NCI-H1105 treated with DMSO at 0.1 percent for 48 hours (cell line): ENCODE measurements around the gene LOX.
"Not testable (repeated sequence)": the region's sequence is repeated elsewhere in the genome, so short reads cannot be mapped to it uniquely, and the experiment has no call there.

Source experiments
- DNase-seq: peaks from one replicate; lab custom pipeline; 2025; lab: John Stamatoyannopoulos, UW

LOX gene

DNA sequence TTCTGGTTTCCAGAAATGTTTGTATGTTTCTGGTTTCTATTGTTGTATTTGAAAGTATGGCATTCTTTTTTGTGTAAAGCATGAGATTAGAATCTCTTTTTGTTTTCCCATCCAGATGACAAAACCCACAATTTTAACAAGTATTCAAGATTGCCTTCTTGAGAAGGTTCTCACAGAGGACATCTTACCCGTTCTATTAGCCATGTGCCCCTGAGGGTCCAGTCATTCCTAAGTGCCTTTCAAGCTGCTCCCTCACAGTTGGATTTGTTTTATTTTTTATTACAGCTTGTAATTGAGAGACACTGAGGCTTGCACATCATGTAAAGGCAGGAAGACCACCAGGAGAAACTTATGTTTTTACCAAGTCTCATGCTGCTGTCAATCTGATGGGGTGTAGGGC is 19.3 kb upstream of the LOX start:
- DNase-seq: no peak

DNA sequence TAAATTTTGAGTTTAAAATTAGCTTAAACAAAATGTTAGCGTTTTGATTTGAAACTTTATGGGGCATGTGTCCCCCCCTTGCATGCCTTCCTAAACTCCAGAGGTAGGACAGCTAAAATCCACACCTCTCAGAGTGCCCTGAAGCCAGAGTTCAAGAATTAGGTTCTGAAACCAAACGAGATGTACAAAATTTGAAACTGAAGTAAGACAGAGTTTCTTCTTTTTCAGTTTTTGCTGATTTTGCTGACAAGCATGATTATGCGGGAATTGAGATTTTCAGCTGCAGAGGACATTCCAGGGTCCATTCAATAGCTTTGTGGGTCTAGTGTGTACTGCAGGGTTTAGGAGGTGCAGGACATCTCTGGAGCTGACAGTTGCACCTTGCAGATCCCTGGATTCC is 17.1 kb upstream of the LOX start:
- DNase-seq: no peak

DNA sequence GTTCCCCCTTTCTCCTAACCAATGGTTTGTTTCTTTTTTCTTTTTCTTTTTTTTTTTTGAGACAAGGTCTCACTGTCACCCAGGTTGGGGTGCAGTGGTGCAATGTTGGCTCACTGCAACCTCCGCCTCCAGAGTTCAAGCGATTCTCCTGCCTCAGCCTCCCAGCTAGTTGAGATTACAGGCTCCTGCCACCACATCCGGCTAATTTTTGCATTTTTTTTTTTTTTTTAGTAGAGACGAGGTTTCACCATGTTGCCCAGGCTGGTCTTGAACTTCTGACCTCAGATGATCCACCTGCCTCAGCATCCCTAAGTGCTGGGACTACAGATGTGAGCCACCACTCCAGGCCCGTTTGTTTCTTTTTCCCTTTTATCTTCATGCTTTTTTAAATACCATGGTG is 16.2 kb upstream of the LOX start:
- not testable (repeated sequence) for DNase-seq

DNA sequence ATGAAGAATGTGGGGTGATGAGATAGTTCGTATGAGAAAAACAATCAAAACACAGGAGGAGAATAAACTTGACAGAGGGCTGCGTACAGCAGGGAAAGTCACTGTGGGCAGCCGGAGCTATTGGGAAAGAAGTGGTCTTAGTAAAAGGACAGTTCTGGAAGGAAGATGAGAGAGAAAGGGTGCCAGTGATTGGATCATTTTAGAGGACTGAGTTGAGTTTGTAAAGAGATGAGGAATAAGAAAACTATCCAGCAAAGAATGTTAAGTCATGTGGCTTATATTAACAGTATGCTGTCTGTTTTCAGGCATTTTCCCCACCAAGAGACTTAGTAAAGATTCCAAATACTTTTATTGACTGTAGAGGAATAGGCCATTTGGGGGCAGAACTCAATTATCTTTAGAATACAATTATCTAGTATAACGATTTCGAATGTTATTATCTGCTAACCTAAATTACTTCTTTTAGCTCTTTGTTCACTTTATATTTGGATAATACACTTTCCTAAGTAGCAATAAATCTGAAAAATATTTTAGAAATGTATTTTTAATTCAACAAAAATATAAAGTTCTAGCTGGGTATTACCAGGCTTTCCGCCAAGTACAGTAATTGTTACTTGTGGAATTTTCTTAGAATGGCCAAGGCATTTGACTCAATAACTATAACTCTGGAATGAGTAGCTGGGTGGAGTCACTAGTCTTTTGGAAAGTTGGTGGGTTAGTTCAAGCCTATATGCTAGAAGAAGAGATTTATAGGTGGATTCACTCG is 15.5 kb upstream of the LOX start:
- no peak for DNase-seq

DNA sequence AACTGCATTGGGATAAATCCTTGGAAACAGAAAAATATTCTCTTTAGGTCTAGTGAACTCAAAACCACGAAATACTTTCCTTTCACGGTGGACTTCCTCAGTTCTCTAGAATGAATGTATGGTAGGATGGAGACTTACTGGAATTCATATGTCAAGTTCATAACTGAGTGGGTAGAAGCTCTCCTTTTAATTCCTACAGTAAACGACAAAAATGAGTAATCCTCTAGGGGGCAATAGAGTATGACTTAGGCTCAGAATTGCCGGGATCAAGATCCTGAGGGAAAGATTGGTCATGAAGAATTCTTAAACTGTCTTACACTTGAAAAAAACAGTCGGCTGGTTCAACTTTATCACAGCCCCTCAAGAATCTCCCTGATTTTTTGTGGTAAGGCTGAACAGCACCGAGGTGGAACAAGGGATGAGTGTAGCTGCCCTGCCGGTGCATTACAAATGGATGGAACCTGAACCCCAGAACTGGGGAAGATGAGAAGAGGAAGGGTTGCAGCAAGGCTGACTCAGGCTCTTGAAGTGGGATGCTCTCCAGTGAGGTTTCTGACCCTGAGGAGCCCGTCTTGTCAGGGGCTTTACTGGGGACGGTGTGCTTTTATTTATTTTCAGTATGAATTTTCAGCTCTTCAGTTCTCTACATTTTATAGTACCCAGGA is 14.0 kb upstream of the LOX start:
- DNase-seq: peak; percentile 5

DNA sequence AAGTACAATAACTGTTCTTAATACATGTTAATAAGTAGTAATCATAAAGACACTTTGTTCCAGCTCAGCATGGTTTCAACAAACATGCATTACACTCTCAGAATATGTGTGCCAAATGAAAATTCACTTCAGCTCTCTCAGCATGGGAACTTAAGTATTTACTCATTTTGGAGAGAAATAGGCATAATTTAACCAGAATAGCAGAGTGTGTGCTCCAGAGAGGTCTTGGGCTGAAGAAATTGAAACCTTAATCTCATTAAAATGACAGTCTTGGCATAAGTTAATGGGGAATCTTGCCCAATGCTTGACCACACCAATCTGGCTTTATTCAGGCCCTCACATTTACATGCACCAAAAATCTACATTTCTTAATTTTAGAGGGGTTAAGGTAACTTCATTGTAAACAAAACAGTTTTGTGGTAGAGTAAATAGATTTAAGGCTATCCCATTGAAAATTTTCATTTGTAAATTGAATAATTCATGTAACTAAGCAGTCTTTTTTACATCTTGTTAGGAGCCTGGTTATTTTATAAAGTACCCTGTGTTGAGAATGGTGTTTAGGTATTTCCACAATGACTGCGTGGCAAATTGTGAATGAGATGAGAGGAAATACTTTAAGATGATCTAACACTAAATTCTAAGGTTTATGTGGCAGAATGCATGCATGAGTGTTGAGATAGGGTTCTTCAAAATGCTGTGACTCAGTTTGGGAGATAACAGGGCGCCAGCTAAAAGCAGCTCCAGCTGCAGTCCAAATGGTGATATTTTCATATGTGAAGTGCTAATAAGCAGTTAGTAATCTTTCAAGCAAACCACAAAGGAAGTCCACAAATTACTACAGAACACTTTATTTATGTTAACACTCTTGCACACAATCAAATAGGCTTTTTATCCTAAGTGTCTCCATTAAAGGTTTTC is 11.3 kb upstream of the LOX start:
- no peak for DNase-seq

DNA sequence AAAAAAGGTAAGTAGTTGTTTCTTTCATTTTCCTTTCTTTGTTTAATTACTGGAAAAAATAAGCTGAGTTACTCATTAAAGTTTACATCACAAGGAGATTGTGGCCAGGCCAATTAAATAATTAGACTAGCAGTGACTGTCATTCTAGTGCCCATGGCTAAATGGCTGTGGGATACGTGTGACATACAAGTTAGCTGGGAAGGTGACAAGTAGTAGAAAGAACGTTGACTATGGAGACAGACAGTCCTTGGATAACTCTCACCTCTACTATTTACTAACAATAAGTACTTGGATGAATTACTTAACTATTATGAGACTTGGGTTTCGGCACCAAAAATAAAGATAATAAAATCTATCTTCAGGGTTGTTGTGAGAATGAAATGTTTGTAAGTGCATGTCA is 7.0 kb upstream of the LOX start:
- no peak for DNase-seq

DNA sequence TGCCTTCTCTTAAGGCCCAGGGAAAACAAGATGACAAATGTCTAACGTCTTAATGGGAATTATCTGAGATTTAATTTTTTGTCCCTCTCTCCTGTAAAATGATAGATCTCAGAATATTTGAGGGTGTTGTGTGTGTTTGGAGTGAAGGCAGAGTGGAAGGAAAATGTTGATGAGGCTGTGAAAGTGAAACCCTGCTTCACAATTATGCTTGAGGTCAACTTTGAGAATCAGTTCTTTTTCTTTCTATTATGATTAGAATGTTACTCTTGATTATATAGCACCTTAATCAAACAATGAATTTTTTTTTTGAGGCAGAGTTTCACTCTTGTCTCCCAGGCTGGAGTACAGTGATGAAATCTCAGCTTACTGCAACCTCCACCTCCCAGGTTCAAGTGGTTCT is 5.5 kb upstream of the LOX start:
- no peak for DNase-seq

DNA sequence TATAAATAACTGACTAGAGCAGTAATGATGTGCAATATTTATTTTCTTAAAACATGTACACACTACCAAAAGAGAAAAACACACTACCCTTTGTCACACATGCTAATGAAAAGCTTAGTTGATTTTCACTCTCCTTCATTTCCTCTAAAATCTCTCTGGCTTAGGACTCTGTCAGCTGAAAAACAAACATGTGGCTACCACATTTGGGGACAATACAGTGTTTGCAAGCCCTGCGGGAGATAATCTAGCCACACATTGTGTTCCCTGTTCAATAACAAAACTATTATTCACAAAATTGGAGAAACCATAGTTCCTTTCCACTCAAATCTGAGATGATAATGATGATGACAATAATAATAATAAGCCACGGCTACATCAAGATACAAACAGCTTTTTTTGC is 3.5 kb upstream of the LOX start:
- no peak for DNase-seq

DNA sequence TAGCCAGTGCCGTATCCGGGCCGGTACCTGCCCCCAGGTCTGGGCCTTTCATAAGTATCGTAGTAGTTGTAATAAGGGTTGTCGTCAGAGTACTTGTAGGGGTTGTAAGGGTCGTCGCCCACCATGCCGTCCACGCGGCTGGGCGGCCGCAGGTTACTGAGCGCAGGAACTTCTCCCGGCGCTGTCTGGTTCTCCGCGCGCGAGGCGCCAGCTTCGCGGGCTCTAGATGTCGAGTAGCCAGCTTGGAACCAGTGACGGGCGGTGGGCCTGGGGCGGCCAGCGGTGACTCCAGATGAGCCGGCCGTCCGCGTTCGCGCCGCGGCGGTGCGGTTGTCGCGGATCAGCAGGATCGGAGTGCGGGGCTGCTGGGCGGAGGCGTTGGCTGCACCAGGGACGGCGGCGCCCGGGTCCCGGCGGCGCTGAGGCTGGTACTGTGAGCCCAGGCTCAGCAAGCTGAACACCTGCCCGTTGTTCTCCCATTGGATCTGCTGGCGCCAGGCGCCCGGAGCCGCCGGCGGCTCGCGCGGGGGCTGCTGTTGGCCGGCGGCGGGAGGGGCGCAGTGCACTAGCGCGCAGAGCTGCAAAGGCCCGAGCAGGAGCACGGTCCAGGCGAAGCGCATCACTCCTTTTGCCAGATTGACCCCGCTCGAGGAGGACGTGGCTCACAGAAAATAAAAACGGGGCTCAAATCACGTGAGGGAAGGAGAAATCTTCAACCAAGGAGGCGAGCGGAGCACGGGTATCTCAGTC is 518 bp downstream of the LOX start:
- peak; percentile 39 for DNase-seq

DNA sequence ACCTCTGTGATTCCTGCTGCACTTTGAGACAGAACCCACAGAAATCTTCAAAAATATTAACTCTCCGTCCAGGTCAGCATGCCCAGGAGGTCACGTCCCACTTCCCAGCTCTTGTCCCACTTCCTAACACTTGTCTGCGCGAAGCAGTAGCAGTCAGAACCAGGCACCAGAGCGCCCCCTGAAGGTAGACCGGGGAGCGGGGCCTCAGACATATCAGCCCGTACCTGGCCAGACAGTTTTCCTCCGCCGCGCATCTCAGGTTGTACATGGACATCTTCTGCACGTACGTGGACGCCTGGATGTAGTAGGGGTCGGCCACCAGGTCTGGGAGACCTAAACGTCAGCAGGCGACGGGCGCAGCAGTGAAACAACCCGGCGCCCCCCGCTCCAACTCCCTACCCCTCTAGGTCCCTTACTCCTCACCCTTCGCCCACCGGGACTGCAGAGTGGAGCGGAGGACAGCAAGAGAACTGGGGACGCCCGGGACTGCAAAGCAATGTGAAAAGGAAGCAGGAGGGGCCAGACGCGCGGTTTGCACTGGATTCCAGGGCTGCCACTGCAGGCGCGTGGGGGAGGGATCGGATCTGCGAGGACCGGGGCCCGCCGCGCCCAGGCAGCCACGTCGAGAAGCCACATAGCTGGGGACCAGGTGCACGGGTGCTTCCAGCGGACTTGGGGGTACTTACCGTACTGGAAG is 1.2 kb downstream of the LOX start:
- peak; percentile 54 for DNase-seq

DNA sequence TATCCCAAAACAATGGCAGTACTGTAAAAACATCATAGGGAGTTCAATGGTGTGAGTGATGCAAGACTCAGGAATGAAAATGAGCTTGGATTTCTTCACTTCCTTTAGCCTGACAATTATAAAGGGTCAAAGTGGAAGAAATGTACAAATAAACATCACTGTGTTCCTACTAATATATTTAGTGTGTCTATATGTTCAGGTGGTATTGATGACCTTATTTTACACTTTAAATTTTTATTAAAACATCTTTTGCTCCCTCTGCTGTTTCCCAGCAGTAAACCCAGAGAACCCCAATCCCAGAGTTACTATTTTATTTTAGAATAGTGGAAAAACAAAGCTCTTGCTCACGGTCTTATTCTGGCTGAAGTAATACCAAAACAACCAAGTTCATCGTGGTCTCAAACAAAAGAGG is 2.0 kb downstream of the LOX start:
- no peak for DNase-seq

DNA sequence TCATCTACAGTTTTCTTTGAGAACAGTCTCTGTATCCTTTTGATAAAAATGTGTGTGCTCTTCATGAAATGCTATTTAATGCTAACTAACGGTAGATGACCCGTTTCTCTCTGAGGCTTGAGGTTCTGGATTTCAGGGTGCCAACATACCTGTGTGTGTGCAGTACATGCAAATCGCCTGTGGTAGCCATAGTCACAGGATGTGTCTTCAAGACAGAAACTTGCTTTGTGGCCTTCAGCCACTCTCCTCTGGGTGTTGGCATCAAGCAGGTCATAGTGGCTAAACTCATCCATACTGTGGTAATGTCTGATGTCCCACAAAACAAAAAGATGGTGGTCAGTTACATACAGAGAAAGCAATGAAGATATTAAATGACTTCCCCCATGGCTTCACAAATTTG is 4.2 kb downstream of the LOX start:
- no peak for DNase-seq

DNA sequence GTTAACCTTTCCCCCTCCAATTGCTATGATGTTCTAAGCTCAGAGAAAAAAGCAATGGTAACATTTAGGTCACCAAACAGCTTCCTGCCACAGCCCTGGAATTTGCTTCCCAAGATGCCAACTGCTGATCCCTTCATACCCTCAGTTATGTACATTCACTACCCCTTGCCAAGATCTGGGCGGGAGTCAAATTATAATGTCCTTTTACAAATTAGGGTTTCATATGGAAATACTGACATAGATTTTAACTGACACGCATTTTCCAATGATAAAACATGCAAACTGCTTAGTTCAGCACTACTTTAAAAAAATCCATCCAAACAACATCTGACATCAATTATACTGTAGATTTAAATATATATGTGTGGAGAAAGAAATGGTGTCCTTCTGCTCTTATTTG is 5.0 kb downstream of the LOX start:
- DNase-seq: no peak

DNA sequence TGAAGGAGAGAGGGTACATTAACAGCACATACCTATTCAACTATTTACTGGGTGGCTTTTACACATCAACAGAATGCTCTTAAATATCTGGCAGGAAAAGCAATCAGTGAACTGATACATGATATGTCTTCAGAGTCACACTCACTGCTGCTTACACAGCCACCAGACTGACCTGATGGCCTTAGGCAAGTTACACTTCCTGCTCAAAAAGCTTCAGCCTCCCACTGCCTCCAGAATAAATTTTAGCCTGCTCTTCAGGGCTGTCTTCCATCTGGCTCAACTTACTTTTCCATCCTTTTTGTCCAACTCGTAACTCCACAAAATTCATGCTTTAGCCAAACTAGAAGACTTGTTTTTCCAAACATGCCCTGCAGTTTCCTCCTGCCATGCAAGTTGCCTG is 10.7 kb downstream of the LOX start:
- DNase-seq: no peak

DNA sequence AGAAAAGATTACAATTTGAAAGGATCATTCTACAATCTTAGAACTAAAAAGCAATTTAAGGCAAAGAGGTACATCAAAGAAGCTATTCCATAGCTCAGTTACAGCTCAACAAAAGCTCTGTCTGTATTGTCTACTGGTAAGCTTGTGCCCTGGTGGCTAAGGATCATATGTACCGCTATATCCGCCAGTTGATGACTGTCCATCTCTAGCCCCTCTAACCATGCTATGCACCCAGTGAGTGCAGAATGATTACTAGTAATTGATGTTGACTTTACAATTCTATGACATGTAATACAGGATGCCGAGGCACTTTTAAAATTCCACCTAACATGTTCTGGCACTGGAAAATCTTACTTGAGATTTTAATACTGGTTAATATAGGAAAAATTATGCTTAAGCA is 13.1 kb downstream of the LOX start:
- no peak for DNase-seq

DNA sequence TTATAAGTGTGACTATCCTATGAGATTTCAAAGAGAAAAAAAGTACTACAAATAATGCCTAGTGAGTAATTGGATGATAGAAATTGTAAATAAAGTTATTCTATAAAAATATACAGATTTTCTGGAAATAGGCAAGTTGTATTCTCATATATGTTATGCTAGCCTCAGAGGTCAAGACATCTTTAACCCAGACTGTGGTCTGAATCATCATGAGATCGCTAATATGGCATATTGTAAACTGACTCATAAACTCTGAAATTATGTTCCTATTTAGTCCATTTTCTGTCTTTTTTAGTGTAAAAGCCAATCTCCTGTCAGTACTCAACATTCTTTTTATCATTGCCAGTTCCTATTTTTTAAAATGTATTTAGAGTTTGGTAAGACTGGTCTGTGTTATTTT is 14.2 kb downstream of the LOX start:
- DNase-seq: no peak

DNA sequence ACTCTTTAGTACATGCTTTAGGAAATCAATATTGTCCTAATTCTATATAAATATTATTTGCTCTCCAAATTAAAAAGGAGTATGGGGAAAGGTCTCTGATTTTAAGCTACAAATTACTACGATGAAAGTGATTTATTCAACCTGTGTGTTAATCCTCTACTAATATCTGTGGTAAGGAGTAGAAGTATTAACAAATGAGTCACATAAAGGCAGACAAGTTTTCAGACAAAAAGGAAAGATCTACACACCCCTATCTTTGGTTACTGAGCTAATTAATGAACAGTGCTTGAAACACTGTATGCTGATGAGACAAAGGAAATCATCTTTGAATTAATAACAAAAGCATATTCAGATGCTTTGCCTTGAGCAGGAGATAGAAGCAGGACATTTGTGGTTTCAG is 15.9 kb downstream of the LOX start:
- DNase-seq: no peak

DNA sequence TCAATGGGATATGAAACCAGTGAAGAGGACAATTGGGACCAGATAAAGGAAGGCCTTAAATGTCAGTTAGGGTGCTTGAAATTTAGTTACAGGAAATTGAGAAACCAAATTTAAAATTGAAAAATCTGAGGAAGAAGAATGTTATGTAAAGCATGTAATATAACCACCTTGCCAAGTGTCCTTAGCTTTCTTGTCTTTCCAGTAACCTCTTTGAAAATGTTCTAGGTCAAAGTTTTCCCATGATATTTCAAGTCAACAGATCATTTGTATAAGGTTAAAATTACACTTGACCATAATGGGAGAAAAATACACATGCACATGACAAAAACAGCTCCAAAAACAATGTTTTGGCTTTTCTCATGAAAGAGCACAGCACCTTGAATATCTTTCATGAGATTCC is 21.1 kb downstream of the LOX start:
- no peak for DNase-seq

DNA sequence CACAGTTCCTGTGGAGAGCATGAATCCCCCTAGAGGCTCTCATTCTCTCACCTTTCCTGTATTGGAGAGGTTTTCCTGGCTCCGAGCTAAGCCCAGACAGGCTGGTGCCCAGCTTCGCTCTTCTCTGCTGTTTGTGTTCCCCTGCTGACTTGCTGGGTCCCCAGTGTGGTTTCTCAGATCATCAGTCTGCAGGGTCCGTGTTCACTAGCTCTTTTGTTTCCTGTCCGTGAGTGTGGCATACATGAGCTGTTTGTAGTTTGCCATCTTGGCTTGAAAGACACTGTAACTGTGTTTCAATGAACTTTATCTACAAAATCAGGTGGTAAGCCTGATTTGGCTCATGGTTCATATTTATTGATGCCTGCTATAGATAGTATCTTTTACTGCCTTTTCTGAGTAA is 23.8 kb downstream of the LOX start:
- no peak for DNase-seq
